Stimulated activated naive CD8-positive, alpha-beta T cell treated with anti-CD3 and anti-CD28 coated beads, Interleukin-15, Interleukin-2, amounts not matched to agents 100 U/mL and 50 U/mL, for 24 hours (primary cell): ENCODE results near the gene SOX30.
"Not testable (repeated sequence)": the region's sequence is repeated elsewhere in the genome, so short reads cannot be mapped to it uniquely, and the experiment has no call there.

Source experiments
- ATAC-seq: fragments of 150-1000 bp; cut with Tn5 transposase; one replicate; pipeline ENCODE4 v1.10.0; 2021
- DNase-seq: peaks from one replicate; pipeline ENCODE4 v3.0.0; 2021

Gene SOX30

GRCh38 chr5:157652377-157652692, at the start of gene SOX30:
Gene SOX30, minus strand, starts transcription at chr5:157652438. Its CDS starts 360 bp downstream, at chr5:157652078.
- DNase-seq (no peak), ATAC-seq (no peak)

DNA sequence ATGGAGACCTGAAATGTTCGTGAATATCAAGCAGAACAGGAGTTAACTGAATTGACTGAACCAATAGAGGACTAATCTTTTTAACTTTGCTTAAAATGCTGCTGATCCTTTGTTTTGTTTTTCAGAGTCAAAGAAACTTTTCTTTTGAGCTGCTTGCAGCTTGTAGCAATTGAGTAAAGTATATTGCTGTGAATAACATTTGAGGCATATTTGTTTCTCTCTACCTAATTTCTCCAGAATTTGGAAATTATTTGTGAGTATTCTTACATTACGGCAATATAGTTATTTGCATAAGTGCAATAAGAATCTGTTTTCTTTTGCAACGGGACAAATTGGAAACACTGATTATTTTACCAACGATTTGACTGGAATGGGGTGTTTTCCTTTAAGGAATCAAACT, 46.4 kb upstream of the SOX30 start:
- ATAC-seq, DNase-seq: not testable (repeated sequence)

DNA sequence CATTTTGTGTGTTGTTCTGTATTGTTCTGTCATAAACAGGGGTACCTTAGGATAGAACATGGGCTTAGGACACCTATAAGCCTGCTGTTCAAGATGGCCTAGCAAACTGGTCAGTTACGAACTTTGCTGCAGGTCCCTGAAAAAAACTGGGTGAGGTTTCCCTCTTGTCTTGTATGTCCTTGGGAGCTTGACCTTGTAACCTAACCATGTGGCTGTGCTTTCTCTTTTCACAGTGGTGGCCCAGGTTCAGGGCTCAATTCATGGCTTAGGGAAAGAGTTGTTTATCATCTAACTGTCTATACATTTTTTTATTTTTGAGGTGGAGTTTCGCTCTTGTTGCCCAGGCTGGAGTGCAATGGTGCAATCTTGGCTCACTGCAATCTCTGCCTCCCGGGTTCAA, 43.9 kb upstream of the SOX30 start:
- ATAC-seq, DNase-seq: not testable (repeated sequence)

GRCh38 chr5:157693816-157694215, 41.6 kb upstream of the SOX30 start:
- DNase-seq, ATAC-seq: not testable (repeated sequence)

DNA sequence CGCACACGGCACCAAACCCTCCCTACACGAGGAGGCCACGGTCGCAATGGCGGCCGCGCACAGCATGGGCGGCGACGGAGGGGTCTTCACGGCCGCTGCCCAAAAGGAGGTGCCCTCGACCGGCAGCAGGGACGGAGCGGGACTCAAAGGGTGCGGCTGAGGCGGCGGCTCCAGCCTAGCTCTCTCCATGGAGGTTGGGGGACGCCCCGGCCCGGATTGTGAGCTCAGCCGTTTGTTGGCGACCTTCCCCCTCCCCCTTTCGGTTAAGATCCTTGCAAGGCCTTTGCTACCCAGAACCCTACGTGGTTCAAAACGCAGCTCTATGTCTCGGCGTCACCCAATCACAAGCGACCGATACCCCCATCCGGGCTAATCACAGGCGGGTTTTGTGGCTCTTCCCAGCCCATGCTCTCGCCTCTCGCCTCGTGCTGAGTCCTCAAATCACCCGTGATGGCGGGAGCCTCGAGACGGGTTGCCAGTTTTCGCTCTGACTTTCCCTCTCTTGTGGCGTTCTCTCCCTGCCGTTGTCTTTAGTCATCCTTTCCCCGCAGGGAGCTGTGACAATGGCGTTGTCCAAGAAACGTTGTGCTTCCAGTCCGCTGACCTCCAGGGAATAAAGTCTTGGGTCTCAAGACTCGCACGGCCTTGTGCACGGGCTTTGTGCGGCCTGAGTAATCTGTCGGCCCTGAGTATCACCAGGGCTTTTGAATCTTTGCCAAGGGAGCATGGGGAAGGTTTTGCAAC, 38.6 kb upstream of the SOX30 start:
- DNase-seq (no peak), ATAC-seq (no peak)

GRCh38 chr5:157689942-157690689, 37.9 kb upstream of the SOX30 start:
- ATAC-seq (peak; percentile 14), DNase-seq (peak; percentile 46)

DNA sequence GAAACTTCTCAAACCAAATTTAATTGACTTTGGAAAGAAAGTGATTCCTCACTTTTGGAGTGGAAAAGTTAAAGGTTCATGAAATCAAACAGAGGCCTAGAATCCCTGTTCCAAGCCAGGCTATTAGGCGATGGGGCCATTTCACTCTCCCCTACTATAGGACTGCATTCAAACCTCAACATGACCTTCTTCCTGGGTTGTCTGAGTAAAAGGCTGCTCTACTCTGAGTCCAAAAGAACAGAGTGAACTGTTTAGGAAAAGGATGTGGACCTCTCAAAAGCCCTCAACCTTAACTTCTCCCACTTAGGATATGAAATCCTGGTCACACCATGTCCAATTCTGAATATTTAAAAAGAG, 34.9 kb upstream of the SOX30 start:
- ATAC-seq, result no peak
- no peak for DNase-seq

GRCh38 chr5:157686276-157687197, 34.3 kb upstream of the SOX30 start:
- not testable (repeated sequence) for ATAC-seq, DNase-seq

DNA sequence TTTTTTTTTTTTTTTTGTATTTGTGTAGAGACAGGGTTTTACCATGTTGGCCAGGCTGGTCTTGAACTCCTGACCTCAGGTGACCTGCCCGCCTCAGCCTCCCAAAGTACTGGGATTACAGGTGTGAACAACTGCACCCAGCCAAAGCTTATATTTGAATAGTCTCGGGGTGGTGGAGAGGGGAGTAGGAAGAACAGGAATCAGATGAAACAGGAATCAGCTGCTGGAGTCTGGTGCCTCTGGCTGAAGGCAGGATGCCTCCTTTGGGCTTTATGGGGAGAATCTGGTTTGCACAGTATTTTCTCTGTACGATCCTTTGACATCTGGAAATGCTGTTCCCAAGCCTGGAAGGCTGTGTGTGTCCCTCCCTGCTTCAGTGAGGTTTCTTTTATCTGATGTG, 30.0 kb upstream of the SOX30 start:
- no peak for ATAC-seq

GRCh38 chr5:157681048-157681447, 28.8 kb upstream of the SOX30 start:
- ATAC-seq (no peak), DNase-seq (no peak)

More for the DNA sequence above, 30.0 kb upstream of the SOX30 start:
- DNase-seq, result no peak

DNA sequence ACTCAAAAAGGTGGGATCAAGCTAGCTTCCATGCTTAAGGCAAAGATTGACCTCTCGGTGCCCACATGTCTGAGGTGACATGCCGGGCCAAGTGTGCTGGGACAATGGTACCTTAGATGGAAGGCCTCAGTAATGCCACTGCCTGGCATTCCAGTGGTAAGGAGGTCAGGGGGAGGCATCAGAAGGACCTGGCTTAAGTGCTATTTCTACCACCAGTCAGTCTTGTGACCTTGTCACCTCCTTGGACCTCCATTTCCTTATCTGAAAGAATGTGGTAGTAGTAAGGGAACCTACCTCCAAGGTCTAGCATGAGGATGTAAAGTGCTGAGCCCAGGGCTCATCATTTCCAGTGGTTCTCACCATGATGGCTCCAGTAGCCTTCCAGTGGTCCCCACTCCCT, 28.0 kb upstream of the SOX30 start:
- ATAC-seq (no peak), DNase-seq (no peak)

DNA sequence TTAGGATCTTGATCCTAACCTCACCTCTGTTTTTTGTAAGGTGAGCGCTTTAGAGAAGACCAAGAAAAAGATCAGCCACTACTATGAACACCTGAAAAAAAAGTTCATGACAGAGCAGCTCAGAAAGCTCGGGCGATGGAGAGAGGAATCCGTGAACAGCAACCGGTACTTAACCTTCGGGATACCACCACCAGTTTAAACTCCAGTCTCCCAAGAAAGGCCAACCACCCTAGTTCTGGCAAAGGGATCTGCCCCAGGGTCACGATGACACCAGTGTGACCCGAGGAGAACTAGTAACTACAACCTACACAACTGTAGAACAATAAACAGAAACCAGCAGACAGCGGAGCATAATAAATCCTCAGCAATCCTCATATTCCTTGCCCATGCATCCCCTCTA, 27.6 kb upstream of the SOX30 start:
- no peak for DNase-seq
- no peak for ATAC-seq

- ATAC-seq (no peak), DNase-seq (no peak)
Measured at GRCh38 chr5:157677931-157678330, 25.7 kb upstream of the SOX30 start.

DNA sequence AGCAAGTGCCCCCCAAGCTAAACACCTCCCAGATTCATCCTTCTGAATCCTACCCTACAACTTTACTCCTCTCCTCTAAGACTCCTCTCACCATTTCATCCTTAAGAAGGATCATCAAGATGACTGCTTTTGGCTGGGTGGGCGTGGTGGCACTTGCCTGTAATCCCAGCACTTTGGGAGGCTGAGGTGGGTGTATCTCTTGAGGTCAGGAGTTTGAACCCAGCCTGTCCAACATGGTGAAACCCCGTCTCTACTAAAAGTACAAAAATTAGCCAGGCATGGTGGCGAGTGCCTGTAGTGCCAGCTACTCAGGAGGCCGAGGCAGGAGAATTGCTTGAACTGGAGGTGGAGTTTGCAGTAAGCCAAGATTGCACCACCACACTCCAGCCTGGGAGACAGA, 22.1 kb upstream of the SOX30 start:
- not testable (repeated sequence) for ATAC-seq, DNase-seq

DNA sequence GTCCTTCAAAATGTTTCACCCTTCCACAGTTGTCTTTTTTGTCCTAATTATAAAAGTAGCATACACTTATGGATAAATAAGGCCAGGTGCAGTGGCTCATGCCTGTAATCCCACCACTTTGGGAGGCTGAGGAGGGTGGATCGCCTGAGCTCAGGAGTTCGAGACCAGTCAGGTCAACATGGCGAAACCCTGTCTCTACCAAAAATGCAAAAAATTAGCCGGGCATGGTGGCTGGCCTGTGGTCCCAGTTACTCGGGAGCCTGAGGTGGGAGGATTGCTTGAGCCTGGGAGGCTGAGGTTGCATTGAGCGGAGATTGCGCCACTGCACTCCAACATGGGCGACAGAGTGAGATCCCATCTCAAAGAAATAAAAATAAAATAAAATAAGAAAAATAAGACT, 20.7 kb upstream of the SOX30 start:
- ATAC-seq, result no peak
- no peak for DNase-seq

DNA sequence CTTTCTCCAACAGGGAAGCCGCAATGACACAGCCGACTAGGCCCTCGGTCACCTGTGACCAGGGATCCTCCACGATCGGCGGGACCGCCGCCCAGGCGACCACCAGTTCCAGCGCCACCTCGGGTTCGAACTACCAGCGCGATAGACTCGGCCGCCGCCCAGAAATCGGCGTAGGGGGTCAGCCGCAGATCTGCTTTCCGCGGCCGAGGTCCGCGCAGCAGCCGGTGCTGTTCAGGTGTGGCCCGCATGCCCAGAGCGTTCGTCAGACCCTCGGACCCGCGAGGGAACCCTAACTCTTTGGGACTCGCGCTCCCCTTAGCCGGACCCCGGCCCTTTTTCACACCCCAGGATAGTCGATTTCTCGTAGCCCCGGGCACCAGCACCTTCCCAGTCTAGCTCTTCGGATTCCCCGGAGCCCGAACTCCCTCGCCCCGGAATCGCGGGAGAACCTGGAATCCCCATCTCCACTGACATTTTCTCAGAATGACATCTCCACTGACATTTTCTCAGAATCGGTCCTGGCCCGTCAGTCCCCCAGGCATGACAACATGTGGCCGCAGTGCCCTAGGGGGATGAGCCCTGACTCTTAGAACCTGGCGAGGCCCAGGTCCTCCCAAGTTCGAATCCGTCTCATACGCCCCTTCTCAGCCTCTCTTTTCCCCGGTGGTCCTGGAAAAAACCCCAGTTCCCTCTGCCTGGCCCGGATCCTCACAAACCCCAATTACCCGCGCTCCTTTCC, 19.5 kb upstream of the SOX30 start:
- DNase-seq (no peak), ATAC-seq (no peak)

DNA sequence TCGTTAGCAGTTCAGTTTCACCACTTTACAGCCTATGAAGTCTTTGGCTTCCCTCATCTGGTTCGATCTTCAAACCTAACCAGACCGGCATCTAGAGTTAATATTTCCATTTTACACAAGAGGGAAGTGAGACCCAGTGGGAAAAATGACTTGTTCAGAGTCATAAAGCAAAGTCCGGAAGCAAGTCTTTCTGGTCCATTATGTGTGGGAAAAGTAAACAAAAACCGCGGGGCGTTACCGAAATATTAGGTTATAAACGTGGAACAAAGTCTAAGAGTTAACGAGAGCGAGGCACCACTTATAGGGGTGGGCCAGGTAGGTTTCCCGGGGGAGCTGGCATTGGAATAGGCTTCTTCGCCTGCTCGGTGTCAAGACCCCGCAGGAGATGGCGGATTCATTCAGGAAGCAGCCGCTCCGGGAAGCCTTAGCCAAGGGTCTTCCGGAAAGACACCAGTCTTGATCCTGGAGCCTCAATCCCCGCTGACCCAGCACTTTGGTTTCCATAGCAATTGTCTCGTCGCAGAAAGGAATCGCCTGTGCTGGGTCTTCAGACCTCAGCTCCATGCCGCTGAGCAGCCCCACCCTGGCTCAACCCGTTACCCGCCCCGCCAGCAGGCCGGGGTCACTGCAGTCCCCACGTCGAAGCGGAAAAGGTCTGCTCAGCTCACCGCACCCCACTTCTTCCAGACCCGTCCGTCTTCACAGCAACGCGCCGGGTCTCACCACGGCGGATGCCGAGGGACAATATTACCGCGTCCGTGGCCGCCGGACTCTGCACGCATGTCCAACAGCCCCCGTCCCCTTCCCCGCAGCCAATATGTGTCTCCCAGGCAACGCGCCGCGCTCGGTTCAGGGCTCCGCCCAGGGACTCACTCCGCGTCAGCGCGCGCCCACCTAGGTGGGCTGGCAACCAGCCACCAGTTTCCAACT, 18.7 kb upstream of the SOX30 start, which contains the start of gene C5orf52:
Gene C5orf52, plus strand, starts transcription at position 872 of the 930 bp plus-strand sequence. CDS start 82 bp downstream, outside the sequence.
- peak; percentile 39 for ATAC-seq
- DNase-seq, result peak; percentile 37

GRCh38 chr5:157669701-157670097, 17.5 kb upstream of the SOX30 start:
- ATAC-seq (no peak), DNase-seq (no peak)

- DNase-seq, result no peak
- no peak for ATAC-seq
Measured at GRCh38 chr5:157668356-157668755, 16.1 kb upstream of the SOX30 start.

GRCh38 chr5:157665467-157666070, 13.3 kb upstream of the SOX30 start:
- no peak for ATAC-seq
- DNase-seq, result no peak
